Type B pancreatic cell (in vitro differentiated cells): ENCODE results near the gene PRLH. TPM values are rescaled to one million over a fixed set of nuclear protein-coding genes. Genes with fewer than 3 reads are reported as not detected.
A peak's percentile ranks its signal among the peaks of the same experiment; 100 is the strongest.
"Not testable (repeated sequence)": the region's sequence is repeated elsewhere in the genome, so short reads cannot be mapped to it uniquely, and the experiment has no call there.

ENCODE experiments used
- DNase-seq: peaks from one replicate; pipeline ENCODE4 v3.0.0; 2021; ENCODE audit warnings: mixed read lengths; ENCODE audit not compliant: unreplicated experiment; ENCODE audit errors: extremely low spot score
- H3K27ac Mint-ChIP-seq: 2 replicates; pipeline ENCODE4 v1.8.0; 2021; ENCODE audit warnings: mild to moderate bottlenecking, mixed read lengths
- H3K27me3 Mint-ChIP-seq: 2 replicates; pipeline ENCODE4 v1.8.0; 2021; ENCODE audit warnings: mixed read lengths
- H3K36me3 Mint-ChIP-seq: 2 replicates; pipeline ENCODE4 v1.8.0; 2021; ENCODE audit warnings: mixed read lengths
- H3K4me1 Mint-ChIP-seq: one replicate; pipeline ENCODE4 v1.8.0; 2021; ENCODE audit warnings: mixed read lengths; ENCODE audit not compliant: unreplicated experiment
- H3K4me3 Mint-ChIP-seq: 2 replicates; pipeline ENCODE4 v1.8.0; 2021; ENCODE audit warnings: mild to moderate bottlenecking, mixed read lengths
- H3K9me3 Mint-ChIP-seq: 2 replicates; pipeline ENCODE4 v1.8.0; 2021; ENCODE audit warnings: mixed read lengths
- CTCF ChIP-seq: fragments of 200-600 bp; sonication (generic); conservative IDR thresholded peaks from 2 replicates; pipeline ENCODE4 v1.5.0; 2021; ENCODE audit warnings: antibody characterized with exemption, mild to moderate bottlenecking
- total RNA-seq: library from RNA; stranded (reverse); gene quantifications from 2 replicates; pipeline ENCODE4 v1.2.1, GENCODE V29; 2021; ENCODE audit warnings: low replicate concordance

Gene PRLH
- total RNA-seq, 1 donor from 2014 or later, result not detected

DNA sequence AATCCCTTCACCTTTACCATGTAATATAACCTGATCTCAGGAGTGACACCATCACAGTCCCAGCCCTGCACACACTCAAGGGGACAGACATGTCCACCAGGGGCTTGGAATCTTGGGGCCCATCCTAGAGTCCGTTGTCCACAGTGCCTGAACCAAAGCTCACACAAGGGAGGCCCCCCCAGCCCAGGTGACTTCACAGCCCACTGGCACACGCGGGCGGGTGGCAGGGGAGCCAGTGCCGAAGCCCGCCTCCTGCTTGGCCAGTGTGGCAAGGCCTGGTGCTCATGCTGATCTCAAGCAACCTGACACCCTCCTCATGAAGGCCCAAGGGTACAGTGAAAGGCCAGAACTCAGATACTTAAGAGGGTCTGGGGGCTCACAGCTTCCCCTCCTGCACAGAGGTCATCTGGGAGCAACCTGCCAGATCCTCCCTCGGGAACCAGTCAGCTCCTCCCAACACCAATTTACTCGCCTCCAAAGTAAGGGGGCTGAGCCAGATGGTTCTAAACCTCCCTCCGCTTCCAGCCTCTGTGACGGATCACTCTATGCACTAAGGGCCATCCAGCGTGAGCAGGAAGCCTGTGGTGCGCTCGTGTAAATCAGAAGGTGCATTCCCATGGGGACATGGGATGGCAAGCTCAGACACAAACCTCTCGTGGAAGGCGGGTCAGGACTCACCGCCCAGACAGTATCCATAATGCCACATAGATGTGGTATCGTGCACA, 27.4 kb downstream of the PRLH start:
- DNase-seq, result no peak
- Mint-ChIP-seq H3K4me1 (peaks cover 29% of the 10 kb centered on the region), H3K27me3 (peaks cover 3% of the 10 kb centered on the region), H3K9me3 (no peaks in the 10 kb centered on the region), H3K4me3 (no peak overlapping the region), H3K27ac (no peak overlapping the region), H3K36me3 (no peaks in the 10 kb centered on the region)
- no peak for TF ChIP-seq CTCF

- H3K4me1 Mint-ChIP-seq, result peaks cover 29% of the 10 kb centered on the region
- DNase-seq, result no peak
- peak overlapping the region; percentile 11 for H3K27ac Mint-ChIP-seq
- no peaks in the 10 kb centered on the region for H3K9me3 Mint-ChIP-seq
- H3K4me3 Mint-ChIP-seq, result peak overlapping the region; percentile 4
- no peak for TF ChIP-seq CTCF
- peaks cover 3% of the 10 kb centered on the region for H3K27me3 Mint-ChIP-seq
- no peaks in the 10 kb centered on the region for H3K36me3 Mint-ChIP-seq
These were observed 28.1 kb downstream of the PRLH start for GRCh38 chr2:237594514-237594871.

GRCh38 chr2:237595829-237596519, 29.6 kb downstream of the PRLH start:
- not testable (repeated sequence) for DNase-seq, H3K9me3 Mint-ChIP-seq, H3K36me3 Mint-ChIP-seq, H3K4me3 Mint-ChIP-seq, H3K27me3 Mint-ChIP-seq, H3K27ac Mint-ChIP-seq
- H3K4me1 Mint-ChIP-seq, result peaks cover 28% of the 10 kb centered on the region

DNA sequence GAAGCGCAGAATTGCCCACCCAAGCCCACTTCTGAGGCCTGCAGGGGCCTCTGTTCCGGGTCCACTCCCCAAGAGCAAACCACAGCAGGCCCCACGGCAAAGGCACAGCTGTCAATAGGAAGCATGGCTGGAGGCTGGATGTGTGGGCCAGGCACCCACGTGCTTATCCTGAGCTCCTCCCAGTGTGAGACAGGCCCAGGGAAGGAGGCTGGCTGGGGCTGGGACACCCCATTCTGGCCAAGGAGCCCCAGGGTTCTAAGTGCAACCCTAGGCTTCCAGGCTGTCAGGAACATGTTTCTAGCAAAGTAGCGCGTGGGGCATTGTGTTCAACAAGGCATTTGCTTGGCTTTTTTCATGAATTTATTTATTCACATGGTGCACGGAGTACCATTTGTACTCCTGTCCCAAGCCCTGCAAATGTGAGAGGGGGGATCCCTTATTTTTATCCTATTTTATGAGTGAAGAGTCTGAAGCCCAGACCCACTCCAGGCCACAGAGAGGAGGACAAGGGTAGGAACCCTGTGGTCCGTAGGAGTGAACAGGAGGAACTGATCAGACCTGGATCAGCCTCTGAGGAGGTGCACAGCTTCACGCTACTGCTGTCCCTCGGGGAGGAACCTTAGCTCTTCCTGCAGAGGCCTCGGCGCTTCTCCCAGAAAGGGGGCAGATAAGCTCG, 30.3 kb downstream of the PRLH start:
- Mint-ChIP-seq H3K4me1 (peaks cover 26% of the 10 kb centered on the region), H3K4me3 (no peak overlapping the region), H3K36me3 (no peaks in the 10 kb centered on the region), H3K27ac (no peak overlapping the region), H3K27me3 (peaks cover 11% of the 10 kb centered on the region), H3K9me3 (no peaks in the 10 kb centered on the region)
- TF ChIP-seq CTCF, result no peak
- DNase-seq, result no peak

- no peak overlapping the region for H3K27ac Mint-ChIP-seq
- H3K4me3 Mint-ChIP-seq, result no peak overlapping the region
- peaks cover 32% of the 10 kb centered on the region for H3K4me1 Mint-ChIP-seq
- H3K36me3 Mint-ChIP-seq, result no peaks in the 10 kb centered on the region
- no peak for TF ChIP-seq CTCF
- peaks cover 11% of the 10 kb centered on the region for H3K27me3 Mint-ChIP-seq
- H3K9me3 Mint-ChIP-seq, result no peaks in the 10 kb centered on the region
- DNase-seq, result no peak
These were observed 31.1 kb downstream of the PRLH start for GRCh38 chr2:237597196-237598145.
